Astrocyte of the cerebellum (primary cell): ENCODE data around the gene SLC6A5.

Experiments used
- DNase-seq: peaks from one replicate; pipeline ENCODE4 v3.0.0-alpha.2; 2011; ENCODE audit warnings: low read depth
- H3K4me3 ChIP-seq: 2 replicates; pipeline ENCODE4 v1.5.1; 2011; ENCODE audit warnings: mild to moderate bottlenecking, low read depth, low read length, moderate library complexity
- CTCF ChIP-seq: IDR thresholded peaks from 2 replicates; pipeline ENCODE4 v1.5.1; 2012; ENCODE audit warnings: low read length, low read depth, moderate library complexity, mild to moderate bottlenecking; ENCODE audit errors: missing control alignments
- in situ Hi-C: cut with HindIII; loops from 2 replicates; pipeline ENCODE4 v1.10.0; 2017; ENCODE audit warnings: low sequenced_read_pairs

The SLC6A5 gene

GRCh38 chr11:20611445-20611844 lies 12.0 kb downstream of the SLC6A5 start:
- no peak for TF ChIP-seq CTCF
- no peak for DNase-seq
- in situ Hi-C loops: no loop called here
- H3K4me3 ChIP-seq: no peak overlapping the region

GRCh38 chr11:20611892-20612291 lies 12.5 kb downstream of the SLC6A5 start:
- TF ChIP-seq CTCF: no peak
- DNase-seq: no peak
- in situ Hi-C loops: no loop called here
- H3K4me3 ChIP-seq: no peak overlapping the region

DNA sequence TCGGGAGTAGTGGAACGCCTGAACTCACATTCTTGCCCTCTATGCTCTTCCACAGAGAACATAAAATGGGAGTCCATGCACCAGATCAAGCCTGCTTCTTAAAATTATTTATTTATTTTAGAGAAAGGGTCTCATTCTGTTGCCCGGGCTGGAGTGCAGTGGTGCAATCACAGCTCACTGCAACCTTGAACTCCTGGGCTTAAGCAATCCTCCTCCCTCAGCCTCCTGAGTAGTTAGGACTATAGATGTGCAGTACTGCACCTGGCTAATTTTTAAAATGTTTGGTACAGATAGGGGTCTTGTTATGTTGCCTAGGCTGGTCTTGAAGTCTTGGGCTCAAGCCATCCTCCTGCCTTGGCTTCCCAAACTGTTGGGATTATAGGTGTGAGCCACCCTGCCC lies 13.0 kb downstream of the SLC6A5 start:
- in situ Hi-C loops: no loop called here
- DNase-seq: no peak
- H3K4me3 ChIP-seq: no peak overlapping the region
- TF ChIP-seq CTCF: no peak

DNA sequence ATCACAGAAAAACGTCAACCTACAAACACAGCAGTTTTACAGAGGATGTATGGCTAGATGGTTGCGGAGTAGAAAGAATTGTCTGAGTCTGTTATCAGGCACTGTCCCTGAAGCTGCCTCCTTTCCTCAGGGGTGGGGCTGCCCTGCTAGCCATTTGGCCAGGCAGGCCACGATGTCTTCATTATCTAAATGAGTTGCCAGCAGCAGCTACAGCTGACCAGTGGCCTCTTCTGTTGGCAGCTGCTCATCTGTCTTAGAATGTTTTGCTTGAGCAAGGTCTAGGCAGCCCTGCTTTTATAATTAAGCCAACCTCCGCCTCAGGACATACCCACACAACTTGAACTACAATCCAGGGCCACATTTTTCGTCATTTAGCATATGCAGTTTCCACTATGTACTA lies 17.5 kb downstream of the SLC6A5 start:
- H3K4me3 ChIP-seq: no peak overlapping the region
- TF ChIP-seq CTCF: no peak
- no peak for DNase-seq
- in situ Hi-C loops: no loop called here

DNA sequence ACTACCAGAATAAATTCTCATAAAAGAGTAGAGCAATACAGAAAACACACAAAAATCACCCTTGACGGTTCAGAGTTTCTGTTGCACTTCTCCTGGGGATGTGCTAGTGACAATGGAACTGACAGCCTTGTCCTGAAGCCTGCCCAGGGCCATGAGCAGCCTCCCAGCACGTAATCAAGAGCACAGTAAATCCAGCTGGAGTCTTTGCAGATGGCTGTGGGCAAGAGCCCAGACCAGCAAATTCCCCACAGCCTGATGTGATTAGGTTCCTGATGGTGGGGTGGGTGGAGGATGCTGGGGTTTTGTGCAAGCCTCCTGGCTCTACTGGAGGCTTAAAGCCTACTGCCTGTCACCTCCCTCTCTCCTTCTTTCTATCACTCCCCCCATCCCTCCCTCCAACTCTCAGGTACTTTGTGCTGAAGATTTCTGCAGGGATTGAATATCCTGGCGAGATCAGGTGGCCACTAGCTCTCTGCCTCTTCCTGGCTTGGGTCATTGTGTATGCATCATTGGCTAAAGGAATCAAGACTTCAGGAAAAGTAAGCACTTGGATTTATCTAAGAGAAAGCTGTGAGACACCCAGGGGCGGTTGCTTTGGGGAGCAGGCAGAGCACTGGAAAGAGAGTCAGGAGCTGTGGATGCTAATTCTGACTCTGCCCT lies 18.1 kb downstream of the SLC6A5 start:
- H3K4me3 ChIP-seq: no peak overlapping the region
- DNase-seq: no peak
- in situ Hi-C loops: no loop called here
- no peak for TF ChIP-seq CTCF

- no peak for TF ChIP-seq CTCF
- DNase-seq: no peak
- H3K4me3 ChIP-seq: no peak overlapping the region
- in situ Hi-C loops: no loop called here
These were observed 18.7 kb downstream of the SLC6A5 start for GRCh38 chr11:20618083-20618482.
